Measurements from ENCODE around the gene NTMT1.

Gene NTMT1

DNA sequence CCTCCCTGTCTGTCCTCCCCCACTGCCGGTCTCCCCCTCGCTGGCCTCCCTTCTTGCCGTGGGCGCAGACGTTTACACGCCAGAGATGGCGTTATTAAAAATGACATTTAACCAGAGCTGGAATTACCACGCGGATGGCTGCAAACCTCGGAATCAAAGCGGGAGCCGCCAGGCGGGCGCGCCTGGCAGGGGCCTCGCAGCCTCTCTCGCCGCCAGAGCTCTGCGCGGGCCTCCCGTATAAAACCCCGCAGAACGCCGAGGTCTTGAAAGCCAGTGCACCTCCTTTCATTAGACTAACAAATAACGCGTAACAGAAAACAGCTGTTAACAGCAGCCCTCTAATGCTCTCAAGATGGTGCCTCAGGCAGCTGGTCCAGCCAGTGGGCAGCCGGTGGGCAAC is 49.7 kb downstream of the NTMT1 start:
- Histone ChIP-seq H2AFZ (ENCODE audit: low read depth) (no peak overlapping the region), H3K4me2 (no peak overlapping the region), H4K20me1 (ENCODE audit: insufficient read depth) (no peaks in the 10 kb centered on the region), H3K27ac (no peak overlapping the region), H3K4me3 (IDR thresholded peaks at IDR 0.05; ENCODE audit: insufficient read depth, low read depth, low read length) (no peak overlapping the region), H3K9ac (no peak overlapping the region), H3K27me3 (ENCODE audit: insufficient read depth, low read depth) (peaks cover 93% of the 10 kb centered on the region), H3K36me3 (ENCODE audit: insufficient read depth) (no peaks in the 10 kb centered on the region), H3K4me1 (ENCODE audit: low read depth, poor library complexity, severe bottlenecking) (no peaks in the 10 kb centered on the region), H3K79me2 (ENCODE audit: insufficient read depth, low read depth) (no peaks in the 10 kb centered on the region)
- TF ChIP-seq, protein P1, sequence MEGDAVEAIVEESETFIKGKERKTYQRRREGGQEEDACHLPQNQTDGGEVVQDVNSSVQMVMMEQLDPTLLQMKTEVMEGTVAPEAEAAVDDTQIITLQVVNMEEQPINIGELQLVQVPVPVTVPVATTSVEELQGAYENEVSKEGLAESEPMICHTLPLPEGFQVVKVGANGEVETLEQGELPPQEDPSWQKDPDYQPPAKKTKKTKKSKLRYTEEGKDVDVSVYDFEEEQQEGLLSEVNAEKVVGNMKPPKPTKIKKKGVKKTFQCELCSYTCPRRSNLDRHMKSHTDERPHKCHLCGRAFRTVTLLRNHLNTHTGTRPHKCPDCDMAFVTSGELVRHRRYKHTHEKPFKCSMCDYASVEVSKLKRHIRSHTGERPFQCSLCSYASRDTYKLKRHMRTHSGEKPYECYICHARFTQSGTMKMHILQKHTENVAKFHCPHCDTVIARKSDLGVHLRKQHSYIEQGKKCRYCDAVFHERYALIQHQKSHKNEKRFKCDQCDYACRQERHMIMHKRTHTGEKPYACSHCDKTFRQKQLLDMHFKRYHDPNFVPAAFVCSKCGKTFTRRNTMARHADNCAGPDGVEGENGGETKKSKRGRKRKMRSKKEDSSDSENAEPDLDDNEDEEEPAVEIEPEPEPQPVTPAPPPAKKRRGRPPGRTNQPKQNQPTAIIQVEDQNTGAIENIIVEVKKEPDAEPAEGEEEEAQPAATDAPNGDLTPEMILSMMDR (conservative IDR thresholded peaks at IDR 0.05; ENCODE audit: low read depth, low read length): no peak

DNA sequence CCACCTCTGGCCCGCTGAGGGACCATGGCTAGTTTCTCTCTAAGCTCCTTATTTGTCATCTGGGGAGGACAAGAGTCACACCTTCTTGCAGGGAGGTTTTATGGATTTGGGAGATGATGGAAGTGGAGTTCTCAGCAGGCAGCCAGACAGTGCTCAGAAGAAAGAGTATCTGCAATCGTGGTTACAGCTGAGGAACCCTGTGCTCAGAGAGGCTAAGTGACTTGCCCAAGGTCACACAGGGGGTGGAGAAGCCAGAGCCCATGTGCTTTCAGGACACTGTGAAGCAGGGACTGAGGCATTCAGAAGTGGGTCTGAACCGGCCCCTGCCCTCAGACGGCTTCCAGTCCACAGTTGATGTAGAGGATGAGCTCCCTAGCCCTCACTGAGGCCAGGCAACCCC is 50.3 kb downstream of the NTMT1 start:
- Histone ChIP-seq H3K27ac (no peak overlapping the region), H3K4me2 (no peak overlapping the region), H3K9ac (no peak overlapping the region), H3K4me3 (IDR thresholded peaks at IDR 0.05; ENCODE audit: insufficient read depth, low read depth, low read length) (no peak overlapping the region), H3K4me1 (ENCODE audit: low read depth, poor library complexity, severe bottlenecking) (no peaks in the 10 kb centered on the region), H3K79me2 (ENCODE audit: insufficient read depth, low read depth) (no peaks in the 10 kb centered on the region), H4K20me1 (ENCODE audit: insufficient read depth) (no peaks in the 10 kb centered on the region), H3K36me3 (ENCODE audit: insufficient read depth) (no peaks in the 10 kb centered on the region), H3K27me3 (ENCODE audit: insufficient read depth, low read depth) (peaks cover 93% of the 10 kb centered on the region), H2AFZ (ENCODE audit: low read depth) (no peak overlapping the region)
- TF ChIP-seq, protein P1 (conservative IDR thresholded peaks at IDR 0.05; ENCODE audit: low read depth, low read length): no peak

DNA sequence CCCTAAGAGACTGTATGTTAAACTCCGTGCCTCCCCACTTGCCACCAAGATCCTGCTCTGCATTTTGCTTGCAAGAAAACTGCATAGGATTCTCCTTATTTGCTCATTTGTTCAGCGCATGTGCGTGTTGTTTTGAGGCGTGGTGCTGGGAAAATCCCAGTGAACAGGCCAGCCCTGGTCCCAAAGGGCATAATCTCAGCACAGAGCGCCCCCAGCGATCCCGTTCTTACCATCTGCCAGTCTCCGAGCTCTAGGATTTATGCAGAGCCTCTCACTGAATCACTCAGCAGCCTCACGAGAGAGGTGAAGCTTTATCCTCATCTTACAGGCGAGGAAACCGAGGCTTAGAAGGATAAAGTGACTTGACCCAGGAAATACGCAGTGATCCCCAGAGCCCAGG is 51.0 kb downstream of the NTMT1 start:
- Histone ChIP-seq H2AFZ (ENCODE audit: low read depth) (no peak overlapping the region), H3K27ac (no peak overlapping the region), H3K4me1 (ENCODE audit: low read depth, poor library complexity, severe bottlenecking) (no peaks in the 10 kb centered on the region), H3K27me3 (ENCODE audit: insufficient read depth, low read depth) (peaks cover 96% of the 10 kb centered on the region), H3K4me3 (IDR thresholded peaks at IDR 0.05; ENCODE audit: insufficient read depth, low read depth, low read length) (no peak overlapping the region), H3K4me2 (no peak overlapping the region), H4K20me1 (ENCODE audit: insufficient read depth) (no peaks in the 10 kb centered on the region), H3K79me2 (ENCODE audit: insufficient read depth, low read depth) (no peaks in the 10 kb centered on the region), H3K9ac (no peak overlapping the region), H3K36me3 (ENCODE audit: insufficient read depth) (no peaks in the 10 kb centered on the region)
- TF ChIP-seq, protein P1 (conservative IDR thresholded peaks at IDR 0.05; ENCODE audit: low read depth, low read length): no peak

DNA sequence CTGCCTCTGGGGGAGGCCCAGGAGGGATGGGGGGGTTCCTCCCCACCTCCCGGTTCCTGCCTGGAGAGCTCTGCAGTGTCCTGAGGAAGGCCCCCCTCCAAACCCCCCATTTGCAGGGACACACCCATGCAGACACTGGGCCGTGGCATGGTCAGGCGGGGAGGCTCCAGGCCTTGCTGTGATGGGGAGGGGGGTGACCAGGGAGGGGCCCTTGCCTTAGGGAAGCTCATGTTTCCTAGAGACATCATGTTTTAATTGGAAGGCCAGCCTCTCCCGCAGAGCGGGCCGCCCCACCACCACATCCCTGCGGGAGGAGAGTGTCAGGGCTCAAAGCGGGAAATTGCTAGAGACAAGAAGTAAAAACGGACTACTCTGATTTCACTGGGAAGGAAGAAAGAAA is 51.5 kb downstream of the NTMT1 start:
- H3K27ac ChIP-seq: no peak overlapping the region
- H3K4me1 ChIP-seq (ENCODE audit: low read depth, poor library complexity, severe bottlenecking): no peaks in the 10 kb centered on the region
- H3K4me3 ChIP-seq (IDR thresholded peaks at IDR 0.05; ENCODE audit: insufficient read depth, low read depth, low read length): no peak overlapping the region
- no peaks in the 10 kb centered on the region for H3K36me3 ChIP-seq (ENCODE audit: insufficient read depth)
- H3K4me2 ChIP-seq: no peak overlapping the region
- H3K27me3 ChIP-seq (ENCODE audit: insufficient read depth, low read depth): peaks cover 96% of the 10 kb centered on the region
- H3K9ac ChIP-seq: no peak overlapping the region
- no peaks in the 10 kb centered on the region for H4K20me1 ChIP-seq (ENCODE audit: insufficient read depth)
- TF ChIP-seq, protein P1 (conservative IDR thresholded peaks at IDR 0.05; ENCODE audit: low read depth, low read length): no peak
- no peak overlapping the region for H2AFZ ChIP-seq (ENCODE audit: low read depth)
- H3K79me2 ChIP-seq (ENCODE audit: insufficient read depth, low read depth): no peaks in the 10 kb centered on the region
